ENCODE measurements around the gene FGD4. TPM values are rescaled to one million over a fixed set of nuclear protein-coding genes. Genes with fewer than 3 reads are reported as not detected.

The FGD4 gene
- total RNA-seq, 1 donor from 2014 or later: 17.2 TPM

DNA sequence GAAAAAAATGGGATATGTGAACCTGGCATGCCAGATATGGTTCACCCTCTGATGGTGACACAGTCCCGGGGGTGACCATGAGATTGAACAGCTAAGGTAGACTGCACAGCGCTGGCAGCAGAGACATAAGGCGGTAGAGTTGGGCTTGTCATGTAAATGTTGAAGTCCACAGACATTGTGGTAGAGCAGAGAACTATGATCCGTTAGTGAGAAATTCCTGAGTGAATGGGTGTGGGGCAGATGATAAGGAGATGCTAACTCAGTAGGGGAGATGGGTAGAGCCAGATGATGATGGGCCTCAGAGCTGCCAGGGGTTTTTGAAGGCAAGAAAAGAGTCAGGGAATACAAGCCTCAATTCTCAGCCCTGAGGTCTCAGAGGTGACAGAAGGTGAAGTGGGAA lies 228.6 kb downstream of the FGD4 start:
- TF ChIP-seq, protein P1, sequence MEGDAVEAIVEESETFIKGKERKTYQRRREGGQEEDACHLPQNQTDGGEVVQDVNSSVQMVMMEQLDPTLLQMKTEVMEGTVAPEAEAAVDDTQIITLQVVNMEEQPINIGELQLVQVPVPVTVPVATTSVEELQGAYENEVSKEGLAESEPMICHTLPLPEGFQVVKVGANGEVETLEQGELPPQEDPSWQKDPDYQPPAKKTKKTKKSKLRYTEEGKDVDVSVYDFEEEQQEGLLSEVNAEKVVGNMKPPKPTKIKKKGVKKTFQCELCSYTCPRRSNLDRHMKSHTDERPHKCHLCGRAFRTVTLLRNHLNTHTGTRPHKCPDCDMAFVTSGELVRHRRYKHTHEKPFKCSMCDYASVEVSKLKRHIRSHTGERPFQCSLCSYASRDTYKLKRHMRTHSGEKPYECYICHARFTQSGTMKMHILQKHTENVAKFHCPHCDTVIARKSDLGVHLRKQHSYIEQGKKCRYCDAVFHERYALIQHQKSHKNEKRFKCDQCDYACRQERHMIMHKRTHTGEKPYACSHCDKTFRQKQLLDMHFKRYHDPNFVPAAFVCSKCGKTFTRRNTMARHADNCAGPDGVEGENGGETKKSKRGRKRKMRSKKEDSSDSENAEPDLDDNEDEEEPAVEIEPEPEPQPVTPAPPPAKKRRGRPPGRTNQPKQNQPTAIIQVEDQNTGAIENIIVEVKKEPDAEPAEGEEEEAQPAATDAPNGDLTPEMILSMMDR (IDR thresholded peaks at IDR 0.05; ENCODE audit: unreplicated experiment): no peak
- H3K9me3 Mint-ChIP-seq (ENCODE audit: unreplicated experiment): no peaks in the 10 kb centered on the region
- H3K4me1 Mint-ChIP-seq (ENCODE audit: unreplicated experiment): peaks cover 2% of the 10 kb centered on the region
- H3K36me3 Mint-ChIP-seq (ENCODE audit: low read depth, unreplicated experiment): peaks cover 5% of the 10 kb centered on the region
- H3K4me3 Mint-ChIP-seq (ENCODE audit: unreplicated experiment): no peak overlapping the region
- DNase-seq (ENCODE audit: low spot score): no peak
- peaks cover 2% of the 10 kb centered on the region for H3K27me3 Mint-ChIP-seq (ENCODE audit: unreplicated experiment)
- H3K27ac Mint-ChIP-seq (ENCODE audit: unreplicated experiment): no peak overlapping the region

GRCh38 chr12:32641287-32641901 lies 242.0 kb downstream of the FGD4 start:
- TF ChIP-seq, protein P1 (IDR thresholded peaks at IDR 0.05; ENCODE audit: unreplicated experiment): no peak
- Mint-ChIP-seq H3K36me3 (ENCODE audit: low read depth, unreplicated experiment) (peaks cover 11% of the 10 kb centered on the region), H3K27me3 (ENCODE audit: unreplicated experiment) (no peaks in the 10 kb centered on the region), H3K9me3 (ENCODE audit: unreplicated experiment) (no peaks in the 10 kb centered on the region), H3K4me1 (ENCODE audit: unreplicated experiment) (no peaks in the 10 kb centered on the region), H3K4me3 (ENCODE audit: unreplicated experiment) (no peak overlapping the region), H3K27ac (ENCODE audit: unreplicated experiment) (no peak overlapping the region)
- DNase-seq (ENCODE audit: low spot score): no peak

- no peaks in the 10 kb centered on the region for H3K27me3 Mint-ChIP-seq (ENCODE audit: unreplicated experiment)
- no peak for DNase-seq (ENCODE audit: low spot score)
- no peaks in the 10 kb centered on the region for H3K4me1 Mint-ChIP-seq (ENCODE audit: unreplicated experiment)
- TF ChIP-seq, protein P1 (IDR thresholded peaks at IDR 0.05; ENCODE audit: unreplicated experiment): no peak
- no peaks in the 10 kb centered on the region for H3K36me3 Mint-ChIP-seq (ENCODE audit: low read depth, unreplicated experiment)
- H3K27ac Mint-ChIP-seq (ENCODE audit: unreplicated experiment): no peak overlapping the region
- no peaks in the 10 kb centered on the region for H3K9me3 Mint-ChIP-seq (ENCODE audit: unreplicated experiment)
- H3K4me3 Mint-ChIP-seq (ENCODE audit: unreplicated experiment): no peak overlapping the region
These were observed 245.1 kb downstream of the FGD4 start for GRCh38 chr12:32644431-32644830.

GRCh38 chr12:32647275-32647674 lies 247.9 kb downstream of the FGD4 start:
- DNase-seq (ENCODE audit: low spot score): no peak
- H3K27ac Mint-ChIP-seq (ENCODE audit: unreplicated experiment): no peak overlapping the region
- TF ChIP-seq, protein P1 (IDR thresholded peaks at IDR 0.05; ENCODE audit: unreplicated experiment): no peak

DNA sequence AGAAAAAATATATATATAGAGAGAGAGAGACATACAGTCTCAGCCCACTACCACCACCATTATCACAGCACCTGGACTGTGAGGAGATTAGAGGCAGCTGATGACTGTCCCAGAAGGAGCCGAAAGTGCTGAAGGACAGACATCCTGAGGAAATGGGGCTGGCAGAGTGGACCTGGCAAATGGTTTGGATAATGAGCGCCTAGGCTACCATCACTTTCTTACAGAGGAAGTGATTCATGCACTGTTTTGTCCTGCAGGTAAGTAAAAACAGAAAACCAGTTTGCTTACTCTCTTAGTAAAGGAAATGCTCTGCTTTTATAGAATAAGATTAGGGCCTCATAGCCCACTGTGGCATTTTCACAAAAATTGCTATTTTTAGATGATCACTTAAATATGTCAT lies 251.2 kb downstream of the FGD4 start:
- no peaks in the 10 kb centered on the region for H3K36me3 Mint-ChIP-seq (ENCODE audit: low read depth, unreplicated experiment)
- TF ChIP-seq, protein P1 (IDR thresholded peaks at IDR 0.05; ENCODE audit: unreplicated experiment): no peak
- no peaks in the 10 kb centered on the region for H3K9me3 Mint-ChIP-seq (ENCODE audit: unreplicated experiment)
- H3K27me3 Mint-ChIP-seq (ENCODE audit: unreplicated experiment): peaks cover 5% of the 10 kb centered on the region
- no peak overlapping the region for H3K4me3 Mint-ChIP-seq (ENCODE audit: unreplicated experiment)
- no peak overlapping the region for H3K27ac Mint-ChIP-seq (ENCODE audit: unreplicated experiment)
- DNase-seq (ENCODE audit: low spot score): no peak
- peaks cover 9% of the 10 kb centered on the region for H3K4me1 Mint-ChIP-seq (ENCODE audit: unreplicated experiment)

More at GRCh38 chr12:32647275-32647674, 247.9 kb downstream of the FGD4 start:
- no peak overlapping the region for H3K4me3 Mint-ChIP-seq (ENCODE audit: unreplicated experiment)
- no peaks in the 10 kb centered on the region for H3K9me3 Mint-ChIP-seq (ENCODE audit: unreplicated experiment)
- H3K4me1 Mint-ChIP-seq (ENCODE audit: unreplicated experiment): peaks cover 9% of the 10 kb centered on the region
- no peaks in the 10 kb centered on the region for H3K36me3 Mint-ChIP-seq (ENCODE audit: low read depth, unreplicated experiment)
- H3K27me3 Mint-ChIP-seq (ENCODE audit: unreplicated experiment): peaks cover 5% of the 10 kb centered on the region
